ENCODE results near the gene BABAM1. TPM values are rescaled to one million over a fixed set of nuclear protein-coding genes. Genes with fewer than 3 reads are reported as not detected.

BABAM1 gene
- total RNA-seq, 1 experiment from 2014 or later = 174 TPM

- DNase-seq (ENCODE audit: low read depth) = no peak
Observed at GRCh38 chr19:17321655-17322489, 54.6 kb downstream of the BABAM1 start.

GRCh38 chr19:17322854-17323253 lies 55.6 kb downstream of the BABAM1 start:
- no peak for DNase-seq (ENCODE audit: low read depth)

- DNase-seq (ENCODE audit: low read depth) = no peak
Observed at GRCh38 chr19:17323300-17323963, 56.2 kb downstream of the BABAM1 start.

- DNase-seq (ENCODE audit: low read depth) = no peak
Observed at GRCh38 chr19:17323964-17324332, 56.7 kb downstream of the BABAM1 start.

- no peak for DNase-seq (ENCODE audit: low read depth)
Observed at GRCh38 chr19:17324357-17325114, 57.3 kb downstream of the BABAM1 start.

- no peak for DNase-seq (ENCODE audit: low read depth)
Observed at GRCh38 chr19:17325133-17325532, 57.9 kb downstream of the BABAM1 start.

- no peak for DNase-seq (ENCODE audit: low read depth)
Observed at GRCh38 chr19:17325881-17326594, 58.8 kb downstream of the BABAM1 start.

GRCh38 chr19:17326595-17326966 lies 59.3 kb downstream of the BABAM1 start:
- no peak for DNase-seq (ENCODE audit: low read depth)

GRCh38 chr19:17327068-17327653 lies 59.9 kb downstream of the BABAM1 start:
- no peak for DNase-seq (ENCODE audit: low read depth)

GRCh38 chr19:17327654-17328516 lies 60.6 kb downstream of the BABAM1 start:
- DNase-seq (ENCODE audit: low read depth) = no peak

Other genes starting within 250 kb of the BABAM1 start
- not detected in 2 replicates for gene CPAMD8, start 240.6 kb upstream of the BABAM1 start, total RNA-seq (2014; rRNA removed; shearing (Covaris generic))
- 11.5 and 17.5 TPM in 2 replicates for gene HAUS8, start 192.0 kb upstream of the BABAM1 start, total RNA-seq (2014; rRNA removed; shearing (Covaris generic))
- gene MYO9B, start 191.7 kb upstream of the BABAM1 start, total RNA-seq (2014; rRNA removed; shearing (Covaris generic)) = 25.0 and 27.5 TPM in 2 replicates
- 25.5 and 33.5 TPM in 2 replicates for gene USE1, start 52.1 kb upstream of the BABAM1 start, total RNA-seq (2014; rRNA removed; shearing (Covaris generic))
- 0.18 and 1.6 TPM in 2 replicates for gene OCEL1, start 41.2 kb upstream of the BABAM1 start, total RNA-seq (2014; rRNA removed; shearing (Covaris generic))
- 44.5 and 51.8 TPM in 2 replicates for gene NR2F6, start 21.5 kb upstream of the BABAM1 start, total RNA-seq (2014; rRNA removed; shearing (Covaris generic))
- not detected in 2 replicates for gene USHBP1, start 2.7 kb upstream of the BABAM1 start, total RNA-seq (2014; rRNA removed; shearing (Covaris generic))
- gene ANKLE1, start 14.5 kb downstream of the BABAM1 start, total RNA-seq (2014; rRNA removed; shearing (Covaris generic)) = 1.6 and 2.3 TPM in 2 replicates
- gene ABHD8, start 36.0 kb downstream of the BABAM1 start, total RNA-seq (2014; rRNA removed; shearing (Covaris generic)) = 7.6 and 11.6 TPM in 2 replicates
- gene MRPL34, start 38.4 kb downstream of the BABAM1 start, total RNA-seq (2014; rRNA removed; shearing (Covaris generic)) = 68.9 and 94.4 TPM in 2 replicates
- gene DDA1, start 42.1 kb downstream of the BABAM1 start, total RNA-seq (2014; rRNA removed; shearing (Covaris generic)) = 50.1 and 63.0 TPM in 2 replicates
- 2.5 TPM in 2 replicates for gene ANO8, start 67.4 kb downstream of the BABAM1 start, total RNA-seq (2014; rRNA removed; shearing (Covaris generic))
- 42.5 and 43.1 TPM in 2 replicates for gene GTPBP3, start 70.1 kb downstream of the BABAM1 start, total RNA-seq (2014; rRNA removed; shearing (Covaris generic))
- gene PLVAP, start 109.9 kb downstream of the BABAM1 start, total RNA-seq (2014; rRNA removed; shearing (Covaris generic)) = not detected in 2 replicates
- 0.69 TPM in 1 of 2 replicates, not detected in the other for gene CCDC194, start 126.8 kb downstream of the BABAM1 start, total RNA-seq (2014; rRNA removed; shearing (Covaris generic))
- 0.83 and 4.4 TPM in 2 replicates for gene BST2, start 138.2 kb downstream of the BABAM1 start, total RNA-seq (2014; rRNA removed; shearing (Covaris generic))
- gene MVB12A, start 152.6 kb downstream of the BABAM1 start, total RNA-seq (2014; rRNA removed; shearing (Covaris generic)) = 82.3 and 102 TPM in 2 replicates
- gene TMEM221, start 181.2 kb downstream of the BABAM1 start, total RNA-seq (2014; rRNA removed; shearing (Covaris generic)) = not detected in 2 replicates
- gene NXNL1, start 193.5 kb downstream of the BABAM1 start, total RNA-seq (2014; rRNA removed; shearing (Covaris generic)) = not detected in 2 replicates
- gene SLC27A1, start 203.1 kb downstream of the BABAM1 start, total RNA-seq (2014; rRNA removed; shearing (Covaris generic)) = 0.98 and 3.7 TPM in 2 replicates
- gene PGLS, start 244.2 kb downstream of the BABAM1 start, total RNA-seq (2014; rRNA removed; shearing (Covaris generic)) = 40.8 and 95.0 TPM in 2 replicates

Data from Daoy (cell line).